ENCODE results near the gene CPLX4. TPM values are rescaled to one million over a fixed set of nuclear protein-coding genes. Genes with fewer than 3 reads are reported as not detected.

Gene CPLX4
- total RNA-seq, 1 donor from 2014 or later = not detected

- Mint-ChIP-seq H3K36me3 (no peaks in the 10 kb centered on the region), H3K27ac (no peak overlapping the region), H3K4me3 (peak overlapping the region; percentile 66), H3K9me3 (no peaks in the 10 kb centered on the region), H3K4me1 (ENCODE audit: unreplicated experiment) (no peaks in the 10 kb centered on the region), H3K27me3 (peaks cover 66% of the 10 kb centered on the region)
- DNase-seq (ENCODE audit: extremely low spot score, unreplicated experiment) = peak; percentile 88
- peak; percentile 94 for TF ChIP-seq CTCF (conservative IDR thresholded peaks at IDR 0.05)
Measured at GRCh38 chr18:59308248-59308937, 10.1 kb downstream of the CPLX4 start.

DNA sequence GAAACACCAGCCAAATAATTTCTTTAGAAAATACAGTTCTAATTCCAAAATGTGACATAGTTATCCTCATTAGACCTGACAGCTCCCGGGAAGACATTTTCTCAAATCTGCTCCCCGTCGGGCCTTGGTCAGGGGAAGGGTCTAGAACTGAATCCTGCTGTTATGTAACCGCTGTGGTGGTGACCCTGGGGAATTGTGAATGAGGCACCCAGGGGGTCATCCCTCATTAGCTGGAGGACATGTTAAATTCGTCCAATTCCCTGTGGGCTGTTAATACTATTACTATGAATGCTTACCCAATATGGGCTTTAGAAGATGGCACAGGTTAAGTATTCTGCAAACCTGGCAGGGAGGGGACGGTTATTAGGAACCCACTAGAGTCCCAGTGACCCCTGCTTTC lies 11.8 kb downstream of the CPLX4 start:
- DNase-seq (ENCODE audit: extremely low spot score, unreplicated experiment) = no peak
- no peak overlapping the region for H3K27ac Mint-ChIP-seq
- no peak for TF ChIP-seq CTCF (conservative IDR thresholded peaks at IDR 0.05)
- H3K4me1 Mint-ChIP-seq (ENCODE audit: unreplicated experiment) = no peaks in the 10 kb centered on the region
- peaks cover 73% of the 10 kb centered on the region for H3K27me3 Mint-ChIP-seq
- no peaks in the 10 kb centered on the region for H3K36me3 Mint-ChIP-seq
- H3K9me3 Mint-ChIP-seq = no peaks in the 10 kb centered on the region
- no peak overlapping the region for H3K4me3 Mint-ChIP-seq

- H3K9me3 Mint-ChIP-seq = no peaks in the 10 kb centered on the region
- DNase-seq (ENCODE audit: extremely low spot score, unreplicated experiment) = no peak
- no peak for TF ChIP-seq CTCF (conservative IDR thresholded peaks at IDR 0.05)
- no peaks in the 10 kb centered on the region for H3K36me3 Mint-ChIP-seq
- H3K4me3 Mint-ChIP-seq = no peak overlapping the region
- H3K27ac Mint-ChIP-seq = no peak overlapping the region
- peaks cover 62% of the 10 kb centered on the region for H3K27me3 Mint-ChIP-seq
- no peaks in the 10 kb centered on the region for H3K4me1 Mint-ChIP-seq (ENCODE audit: unreplicated experiment)
Measured at GRCh38 chr18:59305295-59305694, 13.2 kb downstream of the CPLX4 start.

- DNase-seq (ENCODE audit: extremely low spot score, unreplicated experiment) = no peak
- Mint-ChIP-seq H3K36me3 (no peaks in the 10 kb centered on the region), H3K9me3 (no peaks in the 10 kb centered on the region), H3K27ac (no peak overlapping the region), H3K4me3 (no peak overlapping the region), H3K4me1 (ENCODE audit: unreplicated experiment) (no peaks in the 10 kb centered on the region), H3K27me3 (peaks cover 56% of the 10 kb centered on the region)
- no peak for TF ChIP-seq CTCF (conservative IDR thresholded peaks at IDR 0.05)
Measured at GRCh38 chr18:59303656-59304195, 14.7 kb downstream of the CPLX4 start.

DNA sequence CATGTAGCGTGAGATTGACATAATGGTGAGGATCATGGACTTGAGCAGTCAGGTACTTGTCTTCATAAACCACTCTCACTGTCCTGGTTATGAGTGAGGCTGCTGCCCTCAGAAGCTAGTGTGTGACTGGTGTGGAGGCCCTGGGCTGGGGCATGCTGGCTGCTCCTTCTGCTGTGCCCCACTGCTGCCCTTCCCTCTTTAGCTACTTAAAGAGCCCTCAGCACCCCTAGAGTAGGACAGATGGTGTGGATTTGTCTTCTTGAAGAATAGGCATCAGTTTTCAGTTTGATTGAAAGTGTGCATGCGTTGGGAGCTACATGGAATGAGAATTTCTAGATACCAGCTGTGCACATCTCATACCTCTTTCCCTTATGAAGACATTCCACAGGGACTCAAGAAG lies 15.4 kb downstream of the CPLX4 start:
- no peak overlapping the region for H3K27ac Mint-ChIP-seq
- H3K27me3 Mint-ChIP-seq = peaks cover 56% of the 10 kb centered on the region
- TF ChIP-seq CTCF (conservative IDR thresholded peaks at IDR 0.05) = no peak
- no peaks in the 10 kb centered on the region for H3K9me3 Mint-ChIP-seq
- no peak for DNase-seq (ENCODE audit: extremely low spot score, unreplicated experiment)
- H3K36me3 Mint-ChIP-seq = no peaks in the 10 kb centered on the region
- H3K4me3 Mint-ChIP-seq = no peak overlapping the region
- no peaks in the 10 kb centered on the region for H3K4me1 Mint-ChIP-seq (ENCODE audit: unreplicated experiment)

Data from type B pancreatic cell (in vitro differentiated cells).